GM12878 (cell line): ENCODE data around the gene HPD. TPM values are rescaled to one million over a fixed set of nuclear protein-coding genes. Genes with fewer than 3 reads are reported as not detected.

Experiments
- ATAC-seq: fragments of 200-7000 bp; cut with Tn5 transposase; 3 replicates; pipeline ENCODE4 v1.9.1; 2020; ENCODE audit warnings: mild to moderate bottlenecking, moderate library complexity
- BruUV-seq: library from RNA; stranded (reverse); fragments of 400-500 nt; replicated peaks from 2 replicates; lab custom pipeline; 2021; lab: Mats Ljungman, UMichigan
- CTCF ChIA-PET: fragments of 300-600 bp; sonication (Branson Sonifier 250); formaldehyde crosslinking; extraction: SDS; loops from one replicate; lab custom pipeline; 2021; ENCODE audit warnings: inconsistent platforms; lab: Yijun Ruan, JAX
- POLR2A ChIA-PET: fragments of 350-600 bp; formaldehyde crosslinking; extraction: SDS; loops from one replicate; lab custom pipeline; 2021; ENCODE audit warnings: inconsistent platforms; lab: Charles Lee
- RAD21 ChIA-PET: fragments of 300-600 bp; sonication (Branson Sonifier 250); formaldehyde crosslinking; loops from one replicate; lab custom pipeline; 2023; ENCODE audit warnings: antibody characterized with exemption; ENCODE audit not compliant: unreplicated experiment; lab: Charles Lee
- SMC1A ChIA-PET: fragments of 300-600 bp; sonication (Branson Sonifier 250); formaldehyde crosslinking; loops from one replicate; lab custom pipeline; 2023; ENCODE audit not compliant: unreplicated experiment, uncharacterized antibody; lab: Charles Lee
- DNase-seq: peaks from one replicate; pipeline ENCODE4 v3.0.0-alpha.2; 2011; ENCODE audit warnings: low read depth, low spot score
- FAIRE-seq: peaks from 3 replicates; lab custom pipeline; 2011; peaks lifted over from hg19 to GRCh38; lab: Jason Lieb, UNC
- H2AFZ ChIP-seq: 2 replicates; pipeline ENCODE4 v1.6.0; 2011; ENCODE audit warnings: low read depth, low read length, control low read depth; ENCODE audit not compliant: control insufficient read depth
- H3K27ac ChIP-seq: 2 replicates; pipeline ENCODE4 v1.5.1; 2011; ENCODE audit warnings: control low read depth; ENCODE audit not compliant: control insufficient read depth, insufficient read depth
- H3K27me3 ChIP-seq, 2 experiments: replicated peaks in 1 of 2; 2 replicates each; pipeline versions ENCODE4 v1.6.0 to v1.6.1; 2011; ENCODE audit warnings: low read length in 1 of 2; ENCODE audit not compliant: control insufficient read depth in 2 of 2, insufficient read depth in 2 of 2
- H3K36me3 ChIP-seq, 2 experiments: 2 replicates each; pipeline ENCODE4 v1.5.1; 2011; ENCODE audit warnings: low read length in 1 of 2; ENCODE audit not compliant: control insufficient read depth in 2 of 2, insufficient read depth in 2 of 2
- H3K4me1 ChIP-seq: 2 replicates; pipeline ENCODE4 v1.6.1; 2011; ENCODE audit warnings: mild to moderate bottlenecking, low read length, moderate library complexity, mixed read lengths; ENCODE audit not compliant: control insufficient read depth, insufficient read depth
- H3K4me2 ChIP-seq: 2 replicates; pipeline ENCODE4 v1.6.0; 2011; ENCODE audit warnings: control low read depth; ENCODE audit not compliant: control insufficient read depth, insufficient read depth
- H3K4me3 ChIP-seq: fragments of 200-600 bp; sonication (generic); 2 replicates; pipeline ENCODE4 v1.5.1; 2016
- H3K79me2 ChIP-seq: 2 replicates; pipeline ENCODE4 v1.6.0; 2011; ENCODE audit warnings: low read length; ENCODE audit not compliant: control insufficient read depth, insufficient read depth
- H3K9ac ChIP-seq: 2 replicates; pipeline ENCODE4 v1.8.0; 2011; ENCODE audit warnings: low read length, control low read depth, mixed read lengths; ENCODE audit not compliant: control insufficient read depth, insufficient read depth
- H3K9me3 ChIP-seq: replicated peaks from 3 replicates; pipeline ENCODE4 v1.5.1; 2011; ENCODE audit warnings: mild to moderate bottlenecking, low read length; ENCODE audit not compliant: control insufficient read depth, insufficient read depth
- H4K20me1 ChIP-seq: 2 replicates; pipeline ENCODE4 v1.6.0; 2011; ENCODE audit not compliant: control insufficient read depth, insufficient read depth
- BHLHE40 ChIP-seq, 2 experiments: fragments of 450-650 bp in 1 of 2; IDR thresholded peaks; 2 replicates each; pipeline ENCODE4 v1.6.1; 2011 to 2017; ENCODE audit warnings: low read depth in 2 of 2, borderline replicate concordance in 1 of 2, improper control_type of control experiment in 1 of 2, low read length in 1 of 2, mild to moderate bottlenecking in 1 of 2
- CHD2 ChIP-seq: IDR thresholded peaks from 2 replicates; pipeline ENCODE4 v1.6.1; 2011; ENCODE audit warnings: low read depth, low read length, improper control_type of control experiment, borderline replicate concordance
- EED ChIP-seq: sonication (generic); IDR thresholded peaks from 2 replicates; pipeline ENCODE4 v1.6.1; 2016; ENCODE audit warnings: antibody characterized with exemption, low read depth
- EGR1 ChIP-seq, 2 experiments: IDR thresholded peaks; 1 replicate in 1 of 2; 2 replicates in 1 of 2; pipeline ENCODE4 v1.6.1; 2011 to 2012; ENCODE audit warnings: low read depth in 2 of 2, low read length in 2 of 2, borderline replicate concordance in 1 of 2, mild to moderate bottlenecking in 1 of 2, moderate library complexity in 1 of 2
- ETV6 ChIP-seq, 2 experiments: fragments of 450-650 bp in 1 of 2; IDR thresholded peaks in 1 of 2; conservative IDR thresholded peaks in 1 of 2; 2 replicates each; pipeline ENCODE4 v1.6.1; 2014; ENCODE audit warnings: antibody characterized with exemption in 1 of 2, borderline replicate concordance in 1 of 2, low read depth in 1 of 2, mild to moderate bottlenecking in 1 of 2, moderate library complexity in 1 of 2
- GABPA ChIP-seq: IDR thresholded peaks from 2 replicates; pipeline ENCODE4 v1.6.1; 2014; ENCODE audit warnings: antibody characterized with exemption, low read depth, mild to moderate bottlenecking, inconsistent platforms
- HCFC1 ChIP-seq: fragments of 150-350 bp; IDR thresholded peaks from 2 replicates; pipeline ENCODE4 v1.6.1; 2014; ENCODE audit warnings: low read length
- KDM1A ChIP-seq: fragments of 200-600 bp; sonication (generic); IDR thresholded peaks from 2 replicates; pipeline ENCODE4 v1.6.1; 2016; ENCODE audit warnings: borderline replicate concordance
- MTA2 ChIP-seq: fragments of 450-650 bp; IDR thresholded peaks from 2 replicates; pipeline ENCODE4 v1.6.1; 2016; ENCODE audit warnings: low read depth, mild to moderate bottlenecking, moderate library complexity
- RFX5 ChIP-seq: IDR thresholded peaks from 2 replicates; pipeline ENCODE4 v1.6.1; 2011; ENCODE audit warnings: low read depth, low read length, improper control_type of control experiment
- SMAD5 ChIP-seq: IDR thresholded peaks from 2 replicates; pipeline ENCODE4 v1.6.1; 2016; ENCODE audit warnings: antibody characterized with exemption, low read depth
- SMC3 ChIP-seq: IDR thresholded peaks from 2 replicates; pipeline ENCODE4 v1.6.1; 2011; ENCODE audit warnings: low read length, improper control_type of control experiment, borderline replicate concordance
- SPI1 ChIP-seq: IDR thresholded peaks from 2 replicates; pipeline ENCODE4 v1.6.1; 2011; ENCODE audit warnings: low read depth, mild to moderate bottlenecking, low read length, moderate library complexity, borderline replicate concordance; ENCODE audit not compliant: insufficient read depth
- SUZ12 ChIP-seq: fragments of 200-600 bp; sonication (generic); IDR thresholded peaks from one replicate; pipeline ENCODE4 v1.6.1; 2018; ENCODE audit warnings: antibody characterized with exemption, mild to moderate bottlenecking; ENCODE audit not compliant: unreplicated experiment
- TBL1XR1 ChIP-seq: IDR thresholded peaks from 2 replicates; pipeline ENCODE4 v1.6.1; 2012; ENCODE audit warnings: low read depth, low read length, improper control_type of control experiment
- YY1 ChIP-seq: IDR thresholded peaks from 2 replicates; pipeline ENCODE4 v1.6.1; 2011; ENCODE audit warnings: low read depth, mild to moderate bottlenecking, low read length
- WGBS: methylation state at CpG from one replicate; pipeline ENCODE4 v1.1.6; 2016; ENCODE audit warnings: low lambda C conversion rate; ENCODE audit not compliant: insufficient replicate concordance, insufficient coverage; ENCODE audit errors: missing lambda C conversion rate; 5-methylcytosine and 5-hydroxymethylcytosine counted together
- in situ Hi-C: fragments of 300-500 bp; cut with MboI; formaldehyde crosslinking; loops from 9 replicates; pipeline ENCODE4 v1.14.3; 2018; ENCODE audit warnings: mixed read lengths
- intact Hi-C: fragments of 100-400 bp; cut with micrococcal nuclease; formaldehyde crosslinking; loops from one replicate; pipeline ENCODE4 v1.14.2; 2022; ENCODE audit not compliant: unreplicated experiment
- polyA plus RNA-seq, 11 experiments: library from polyadenylated mRNA; depleted of rRNA in 4 of 11; unstranded in 6 of 11; stranded (reverse) in 5 of 11; fragments of >200 nt; fragmentation: Nextera tagmentation in 4 of 11; fragmentation: Illumina TruSeq in 1 of 11; extraction: Ambion mirVana in 4 of 11; extraction: Trizol in 1 of 11; gene quantifications; 1 replicate in 1 of 11; 2 replicates in 10 of 11; pipeline versions ENCODE4 v1.2.1 to v1.2.3, GENCODE V29; 2011 to 2016; ENCODE audit warnings: inconsistent platforms in 2 of 11, missing spikeins in 2 of 11, low read depth in 1 of 11
- total RNA-seq, 4 experiments: library from RNA; depleted of rRNA in 3 of 4; stranded (reverse); fragments of >200 nt in 3 of 4; fragmentation: Illumina TruSeq in 1 of 4; extraction: Trizol in 1 of 4; gene quantifications; 2 replicates each; pipeline versions ENCODE4 v1.2.1 to v1.2.3, GENCODE V29; 2013 to 2021
- TF ChIP-seq, protein P1 (sequence below): fragments of 450-650 bp; IDR thresholded peaks from 2 replicates; pipeline ENCODE4 v1.6.1; 2014; ENCODE audit warnings: mild to moderate bottlenecking

Gene HPD
- total and polyA plus RNA-seq, 10 of the 15 experiments (the other 5 are each of a cell fraction or from before 2014, with no cell fraction given): 0.04 to 0.69 (median 0.28) TPM; not detected in 7

DNA sequence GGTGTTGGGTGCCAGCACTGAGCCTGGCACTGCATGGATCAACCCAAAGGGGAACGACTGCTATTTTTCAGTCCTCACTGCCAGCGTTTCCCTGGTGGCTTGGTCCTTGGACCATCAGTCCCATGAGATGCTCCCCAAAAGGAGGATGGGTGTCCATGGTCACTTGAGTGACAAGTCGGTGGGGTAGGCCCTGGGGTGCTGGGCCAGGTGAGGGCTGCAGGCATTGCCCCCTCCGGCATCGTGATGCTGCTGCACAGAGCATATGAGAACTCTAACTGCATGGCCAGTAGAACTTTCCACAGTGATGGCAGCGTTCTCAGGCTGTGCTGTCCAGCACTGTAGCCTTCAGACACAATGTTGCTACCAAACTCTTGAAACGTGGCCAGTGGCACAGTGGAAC lies 38.6 kb downstream of the HPD start:
- intact Hi-C loops: no loop called here
- TF ChIP-seq GABPA (no peak), CHD2 (no peak), MTA2 (no peak), KDM1A (no peak), SPI1 (no peak)
- H2AFZ ChIP-seq: no peak overlapping the region
- in situ Hi-C loops: no loop called here
- H3K4me2 ChIP-seq: no peak overlapping the region
- CTCF ChIA-PET: interaction anchor here (1.0 kb wide), 1 partner anchor 8 kb away, joined by 3 read pairs; no protein-coding TSS in a partner anchor
- no peaks in the 10 kb centered on the region for H3K27me3 ChIP-seq
- no peak overlapping the region for H3K9ac ChIP-seq
- BruUV-seq: no TSS peak
- no peaks in the 10 kb centered on the region; the same call in 1 of the 2 replicates for H4K20me1 ChIP-seq
- SMC1A ChIA-PET: no interaction called here
- H3K4me3 ChIP-seq: no peak overlapping the region
- H3K4me1 ChIP-seq: no peaks in the 10 kb centered on the region
- peaks cover 29 to 31% of the 10 kb centered on the region in 2 experiments; a peak in 3 of 4 replicates for H3K36me3 ChIP-seq
- no peaks in the 10 kb centered on the region for H3K79me2 ChIP-seq
- ATAC-seq (no peak), DNase-seq (no peak), FAIRE-seq (no peak)
- 98% methylated on average over 7 of the region's 7 CpGs for WGBS
- POLR2A ChIA-PET: no interaction called here
- H3K9me3 ChIP-seq: no peaks in the 10 kb centered on the region
- RAD21 ChIA-PET: no interaction called here
- H3K27ac ChIP-seq: no peak overlapping the region

DNA sequence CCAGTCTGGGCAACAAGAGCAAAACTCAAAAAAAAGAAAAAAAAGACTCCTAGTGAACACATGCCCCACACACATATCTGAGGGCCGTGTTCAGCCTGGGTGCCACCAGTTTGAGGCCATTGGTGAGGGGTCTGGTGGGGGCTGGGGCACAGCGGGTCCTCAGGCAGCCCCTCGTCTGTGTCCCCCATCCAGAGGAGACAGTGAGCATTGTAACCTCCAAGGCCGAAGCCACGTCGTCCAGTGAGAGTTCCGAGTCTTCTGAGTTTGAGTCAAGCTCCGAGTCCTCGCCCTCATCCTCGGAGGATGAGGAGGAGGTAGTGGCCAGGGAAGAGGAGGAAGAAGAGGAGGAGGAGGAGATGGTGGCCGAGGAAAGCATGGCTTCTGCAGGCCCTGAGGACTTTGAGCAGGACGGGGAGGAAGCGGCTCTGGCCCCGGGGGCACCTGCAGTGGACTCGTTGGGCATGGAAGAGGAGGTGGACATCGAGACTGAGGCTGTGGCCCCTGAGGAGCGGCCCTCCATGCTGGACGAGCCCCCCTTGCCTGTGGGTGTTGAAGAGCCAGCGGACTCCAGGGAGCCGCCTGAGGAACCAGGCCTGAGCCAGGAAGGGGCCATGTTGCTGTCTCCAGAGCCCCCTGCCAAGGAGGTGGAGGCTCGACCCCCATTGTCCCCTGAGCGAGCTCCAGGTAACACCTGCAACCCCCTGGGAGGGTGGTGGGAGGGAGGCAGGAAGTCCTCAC lies 39.3 kb downstream of the HPD start:
- in situ Hi-C loops: no loop called here
- DNase-seq (no peak), FAIRE-seq (no peak), ATAC-seq (no peak)
- SMC1A ChIA-PET: no interaction called here
- H4K20me1 ChIP-seq: no peaks in the 10 kb centered on the region; the same call in 1 of the 2 replicates
- H3K9me3 ChIP-seq: no peaks in the 10 kb centered on the region
- intact Hi-C loops: no loop called here
- no peak overlapping the region for H3K9ac ChIP-seq
- no peaks in the 10 kb centered on the region for H3K27me3 ChIP-seq
- WGBS: 86% methylated on average over 18 of the region's 22 CpGs
- RAD21 ChIA-PET: no interaction called here
- CTCF ChIA-PET: no interaction called here
- no peak overlapping the region for H3K4me2 ChIP-seq
- H2AFZ ChIP-seq: no peak overlapping the region
- no TSS peak for BruUV-seq
- H3K4me3 ChIP-seq: no peak overlapping the region
- TF ChIP-seq SUZ12: no peak
- TF ChIP-seq EGR1 (IDR thresholded peaks at IDR 0.05; ENCODE audit: borderline replicate concordance in 1 of 2, low read depth in 2 of 2, low read length in 2 of 2): no peak
- no peak for TF ChIP-seq SMC3
- TF ChIP-seq RFX5: no peak
- TF ChIP-seq, protein P1, sequence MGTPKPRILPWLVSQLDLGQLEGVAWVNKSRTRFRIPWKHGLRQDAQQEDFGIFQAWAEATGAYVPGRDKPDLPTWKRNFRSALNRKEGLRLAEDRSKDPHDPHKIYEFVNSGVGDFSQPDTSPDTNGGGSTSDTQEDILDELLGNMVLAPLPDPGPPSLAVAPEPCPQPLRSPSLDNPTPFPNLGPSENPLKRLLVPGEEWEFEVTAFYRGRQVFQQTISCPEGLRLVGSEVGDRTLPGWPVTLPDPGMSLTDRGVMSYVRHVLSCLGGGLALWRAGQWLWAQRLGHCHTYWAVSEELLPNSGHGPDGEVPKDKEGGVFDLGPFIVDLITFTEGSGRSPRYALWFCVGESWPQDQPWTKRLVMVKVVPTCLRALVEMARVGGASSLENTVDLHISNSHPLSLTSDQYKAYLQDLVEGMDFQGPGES: no peak
- no peak for TF ChIP-seq YY1
- no peak for TF ChIP-seq BHLHE40 (IDR thresholded peaks at IDR 0.05; ENCODE audit: borderline replicate concordance in 1 of 2, low read depth in 2 of 2, low read length in 1 of 2)
- no peak for TF ChIP-seq SMAD5
- no peak for TF ChIP-seq EED
- TF ChIP-seq TBL1XR1: no peak
- TF ChIP-seq ETV6 (conservative IDR thresholded peaks at IDR 0.05 in 1 of 2, IDR thresholded peaks at IDR 0.05 in 1 of 2; ENCODE audit: borderline replicate concordance in 1 of 2, low read depth in 1 of 2): no peak
- TF ChIP-seq HCFC1: no peak
- H3K4me1 ChIP-seq: no peaks in the 10 kb centered on the region
- POLR2A ChIA-PET: no interaction called here
- H3K36me3 ChIP-seq: peaks cover 29 to 32% of the 10 kb centered on the region in 2 experiments; a peak in 3 of 4 replicates
- H3K27ac ChIP-seq: no peak overlapping the region
- no peaks in the 10 kb centered on the region for H3K79me2 ChIP-seq
